Prostate gland (tissue), 2 donors: ENCODE data around the gene RPL12.

ENCODE experiments used
- POLR2A ChIP-seq: fragments of 450-650 bp; IDR thresholded peaks from one replicate; pipeline ENCODE4 v1.6.1; 2016; ENCODE audit warnings: antibody characterized with exemption, mild to moderate bottlenecking
- TF ChIP-seq, protein P1 (sequence below), 4 experiments: fragments of 200-600 bp in 2 of 4; fragments of 450-650 bp in 2 of 4; sonication (generic) in 2 of 4; IDR thresholded peaks; 1 replicate in 3 of 4; 2 replicates in 1 of 4; pipeline ENCODE4 v1.5.1; 2016 to 2019; ENCODE audit warnings: antibody characterized with exemption in 4 of 4, mild to moderate bottlenecking in 2 of 4, moderate library complexity in 2 of 4

DNA sequence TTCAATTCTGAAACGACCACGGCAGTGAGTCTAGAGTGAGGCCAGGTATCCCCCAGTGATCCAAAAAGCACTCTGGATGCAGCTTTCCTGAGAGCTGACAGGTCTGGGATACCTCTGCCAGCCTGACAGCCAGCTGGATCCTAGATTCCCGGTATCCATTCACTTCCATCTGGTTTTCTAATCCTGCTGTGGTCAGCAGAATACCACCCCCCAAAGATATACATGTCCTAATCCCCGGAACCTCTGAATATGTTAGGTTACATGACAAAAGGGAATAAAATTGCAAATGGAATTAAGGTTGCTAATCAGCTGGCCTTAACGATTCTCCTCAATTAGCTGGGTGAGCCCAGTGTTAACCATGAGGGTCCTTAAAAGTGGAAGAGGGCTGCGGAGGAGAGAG lies 28.4 kb downstream of the RPL12 start:
- TF ChIP-seq, protein P1, sequence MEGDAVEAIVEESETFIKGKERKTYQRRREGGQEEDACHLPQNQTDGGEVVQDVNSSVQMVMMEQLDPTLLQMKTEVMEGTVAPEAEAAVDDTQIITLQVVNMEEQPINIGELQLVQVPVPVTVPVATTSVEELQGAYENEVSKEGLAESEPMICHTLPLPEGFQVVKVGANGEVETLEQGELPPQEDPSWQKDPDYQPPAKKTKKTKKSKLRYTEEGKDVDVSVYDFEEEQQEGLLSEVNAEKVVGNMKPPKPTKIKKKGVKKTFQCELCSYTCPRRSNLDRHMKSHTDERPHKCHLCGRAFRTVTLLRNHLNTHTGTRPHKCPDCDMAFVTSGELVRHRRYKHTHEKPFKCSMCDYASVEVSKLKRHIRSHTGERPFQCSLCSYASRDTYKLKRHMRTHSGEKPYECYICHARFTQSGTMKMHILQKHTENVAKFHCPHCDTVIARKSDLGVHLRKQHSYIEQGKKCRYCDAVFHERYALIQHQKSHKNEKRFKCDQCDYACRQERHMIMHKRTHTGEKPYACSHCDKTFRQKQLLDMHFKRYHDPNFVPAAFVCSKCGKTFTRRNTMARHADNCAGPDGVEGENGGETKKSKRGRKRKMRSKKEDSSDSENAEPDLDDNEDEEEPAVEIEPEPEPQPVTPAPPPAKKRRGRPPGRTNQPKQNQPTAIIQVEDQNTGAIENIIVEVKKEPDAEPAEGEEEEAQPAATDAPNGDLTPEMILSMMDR (IDR thresholded peaks at IDR 0.05) = no peak
- no peak for TF ChIP-seq POLR2A
